ENCODE results near the gene CDC42EP4. TPM values are rescaled to one million over a fixed set of nuclear protein-coding genes. Genes with fewer than 3 reads are reported as not detected.

Gene CDC42EP4
- total RNA-seq, 1 donor from 2014 or later = 34.0 TPM

- intact Hi-C loops (cut with micrococcal nuclease) = no loop called here
Measured at GRCh38 chr17:73331060-73331459, 19.3 kb upstream of the CDC42EP4 start.

GRCh38 chr17:73327676-73328075 is 15.9 kb upstream of the CDC42EP4 start:
- Histone ChIP-seq H3K27ac (replicated peaks) (no peak overlapping the region), H3K9me3 (replicated peaks) (peaks cover 2% of the 10 kb centered on the region), H3K4me3 (no peak overlapping the region), H3K27me3 (ENCODE audit: low read depth) (no peaks in the 10 kb centered on the region), H3K4me1 (peaks cover 25% of the 10 kb centered on the region), H3K36me3 (no peaks in the 10 kb centered on the region)
- intact Hi-C loops (cut with micrococcal nuclease) = no loop called here
- DNase-seq = no peak
- no peak for TF ChIP-seq CTCF (IDR thresholded peaks at IDR 0.05; ENCODE audit: borderline replicate concordance)

More at GRCh38 chr17:73331060-73331459, 19.3 kb upstream of the CDC42EP4 start:
- Histone ChIP-seq H3K4me3 (no peak overlapping the region), H3K27ac (replicated peaks) (no peak overlapping the region), H3K4me1 (peaks cover under 1% of the 10 kb centered on the region), H3K36me3 (no peaks in the 10 kb centered on the region), H3K9me3 (replicated peaks) (no peaks in the 10 kb centered on the region), H3K27me3 (ENCODE audit: low read depth) (no peaks in the 10 kb centered on the region)
- TF ChIP-seq CTCF (IDR thresholded peaks at IDR 0.05; ENCODE audit: borderline replicate concordance) = no peak
- DNase-seq = no peak

- peaks cover 34% of the 10 kb centered on the region for H3K4me1 ChIP-seq
- intact Hi-C loops (cut with micrococcal nuclease) = no loop called here
- H3K27ac ChIP-seq (replicated peaks) = peak overlapping the region; percentile 54
- DNase-seq = no peak
- TF ChIP-seq CTCF (IDR thresholded peaks at IDR 0.05; ENCODE audit: borderline replicate concordance) = peak; percentile 27
- peaks cover 4% of the 10 kb centered on the region for H3K9me3 ChIP-seq (replicated peaks)
- no peaks in the 10 kb centered on the region for H3K36me3 ChIP-seq
- no peak overlapping the region for H3K4me3 ChIP-seq
- no peaks in the 10 kb centered on the region for H3K27me3 ChIP-seq (ENCODE audit: low read depth)
Measured at GRCh38 chr17:73325527-73325842, 13.7 kb upstream of the CDC42EP4 start.

- intact Hi-C loops (cut with micrococcal nuclease) = no loop called here
- peaks cover 4% of the 10 kb centered on the region for H3K9me3 ChIP-seq (replicated peaks)
- no peak for TF ChIP-seq CTCF (IDR thresholded peaks at IDR 0.05; ENCODE audit: borderline replicate concordance)
- peak overlapping the region; percentile 54 for H3K27ac ChIP-seq (replicated peaks)
- no peak for DNase-seq
- H3K27me3 ChIP-seq (ENCODE audit: low read depth) = no peaks in the 10 kb centered on the region
- H3K4me1 ChIP-seq = peaks cover 34% of the 10 kb centered on the region
- H3K4me3 ChIP-seq = no peak overlapping the region
- H3K36me3 ChIP-seq = no peaks in the 10 kb centered on the region
Measured at GRCh38 chr17:73324711-73325526, 13.1 kb upstream of the CDC42EP4 start.

GRCh38 chr17:73324160-73324475 is 12.3 kb upstream of the CDC42EP4 start:
- peak; percentile 46 for DNase-seq
- Histone ChIP-seq H3K4me1 (peaks cover 34% of the 10 kb centered on the region), H3K27me3 (ENCODE audit: low read depth) (no peaks in the 10 kb centered on the region), H3K9me3 (replicated peaks) (peaks cover 4% of the 10 kb centered on the region), H3K27ac (replicated peaks) (peak overlapping the region; percentile 54), H3K36me3 (no peaks in the 10 kb centered on the region), H3K4me3 (no peak overlapping the region)
- intact Hi-C loops (cut with micrococcal nuclease) = no loop called here
- TF ChIP-seq CTCF (IDR thresholded peaks at IDR 0.05; ENCODE audit: borderline replicate concordance) = no peak
